Measurements from ENCODE around the gene DNAI2. TPM values are rescaled to one million over a fixed set of nuclear protein-coding genes. Genes with fewer than 3 reads are reported as not detected.

DNAI2 gene
- total RNA-seq, 1 experiment from 2014 or later, result 0.26 TPM

DNA sequence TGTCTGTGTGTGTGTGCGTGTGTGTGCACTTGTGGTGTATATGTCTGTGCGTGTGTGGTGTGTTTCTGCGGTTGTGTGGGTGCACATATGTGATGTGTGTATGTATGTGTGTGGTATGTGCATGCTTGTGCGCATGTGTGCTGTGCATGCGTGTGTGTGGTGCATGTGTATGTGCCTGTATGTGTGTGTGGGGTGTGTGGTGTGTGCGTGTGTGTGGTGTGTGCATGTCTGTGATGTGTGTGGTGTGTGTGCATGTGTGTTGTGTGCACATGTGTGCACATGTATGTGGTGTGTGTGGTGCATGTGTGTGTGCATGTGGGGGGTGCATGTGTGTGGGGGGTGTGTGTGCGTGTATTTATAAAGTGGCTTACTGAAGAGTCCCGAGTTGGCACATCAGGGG is 23.0 kb upstream of the DNAI2 start:
- POLR2A ChIA-PET, result no interaction called here
- Mint-ChIP-seq H3K4me3 (no peak overlapping the region), H3K4me1 (peaks cover 4% of the 10 kb centered on the region), H3K27me3 (ENCODE audit: low read depth) (peaks cover 7% of the 10 kb centered on the region), H3K36me3 (peaks cover 7% of the 10 kb centered on the region), H3K9me3 (peaks cover 7% of the 10 kb centered on the region), H3K27ac (no peak overlapping the region)
- CTCF ChIA-PET, result interaction anchor here (2.0 to 2.1 kb wide), 2 partner anchors 9 to 51 kb away, joined by 6 to 7 read pairs; no protein-coding TSS in a partner anchor
- TF ChIP-seq, protein P1, sequence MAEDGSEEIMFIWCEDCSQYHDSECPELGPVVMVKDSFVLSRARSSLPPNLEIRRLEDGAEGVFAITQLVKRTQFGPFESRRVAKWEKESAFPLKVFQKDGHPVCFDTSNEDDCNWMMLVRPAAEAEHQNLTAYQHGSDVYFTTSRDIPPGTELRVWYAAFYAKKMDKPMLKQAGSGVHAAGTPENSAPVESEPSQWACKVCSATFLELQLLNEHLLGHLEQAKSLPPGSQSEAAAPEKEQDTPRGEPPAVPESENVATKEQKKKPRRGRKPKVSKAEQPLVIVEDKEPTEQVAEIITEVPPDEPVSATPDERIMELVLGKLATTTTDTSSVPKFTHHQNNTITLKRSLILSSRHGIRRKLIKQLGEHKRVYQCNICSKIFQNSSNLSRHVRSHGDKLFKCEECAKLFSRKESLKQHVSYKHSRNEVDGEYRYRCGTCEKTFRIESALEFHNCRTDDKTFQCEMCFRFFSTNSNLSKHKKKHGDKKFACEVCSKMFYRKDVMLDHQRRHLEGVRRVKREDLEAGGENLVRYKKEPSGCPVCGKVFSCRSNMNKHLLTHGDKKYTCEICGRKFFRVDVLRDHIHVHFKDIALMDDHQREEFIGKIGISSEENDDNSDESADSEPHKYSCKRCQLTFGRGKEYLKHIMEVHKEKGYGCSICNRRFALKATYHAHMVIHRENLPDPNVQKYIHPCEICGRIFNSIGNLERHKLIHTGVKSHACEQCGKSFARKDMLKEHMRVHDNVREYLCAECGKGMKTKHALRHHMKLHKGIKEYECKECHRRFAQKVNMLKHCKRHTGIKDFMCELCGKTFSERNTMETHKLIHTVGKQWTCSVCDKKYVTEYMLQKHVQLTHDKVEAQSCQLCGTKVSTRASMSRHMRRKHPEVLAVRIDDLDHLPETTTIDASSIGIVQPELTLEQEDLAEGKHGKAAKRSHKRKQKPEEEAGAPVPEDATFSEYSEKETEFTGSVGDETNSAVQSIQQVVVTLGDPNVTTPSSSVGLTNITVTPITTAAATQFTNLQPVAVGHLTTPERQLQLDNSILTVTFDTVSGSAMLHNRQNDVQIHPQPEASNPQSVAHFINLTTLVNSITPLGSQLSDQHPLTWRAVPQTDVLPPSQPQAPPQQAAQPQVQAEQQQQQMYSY (CRISPR knock-in tag; IDR thresholded peaks at IDR 0.05), result no peak
- no peak for TF ChIP-seq ZNF232 (CRISPR knock-in tag; IDR thresholded peaks at IDR 0.05)
- TF ChIP-seq RELA (CRISPR knock-in tag; IDR thresholded peaks at IDR 0.05; ENCODE audit: borderline replicate concordance), result no peak
- no peak for TF ChIP-seq TEAD1 (CRISPR knock-in tag; IDR thresholded peaks at IDR 0.05)
- TF ChIP-seq CBFB (CRISPR knock-in tag; IDR thresholded peaks at IDR 0.05; ENCODE audit: low read depth), result no peak
- TF ChIP-seq, protein P2, sequence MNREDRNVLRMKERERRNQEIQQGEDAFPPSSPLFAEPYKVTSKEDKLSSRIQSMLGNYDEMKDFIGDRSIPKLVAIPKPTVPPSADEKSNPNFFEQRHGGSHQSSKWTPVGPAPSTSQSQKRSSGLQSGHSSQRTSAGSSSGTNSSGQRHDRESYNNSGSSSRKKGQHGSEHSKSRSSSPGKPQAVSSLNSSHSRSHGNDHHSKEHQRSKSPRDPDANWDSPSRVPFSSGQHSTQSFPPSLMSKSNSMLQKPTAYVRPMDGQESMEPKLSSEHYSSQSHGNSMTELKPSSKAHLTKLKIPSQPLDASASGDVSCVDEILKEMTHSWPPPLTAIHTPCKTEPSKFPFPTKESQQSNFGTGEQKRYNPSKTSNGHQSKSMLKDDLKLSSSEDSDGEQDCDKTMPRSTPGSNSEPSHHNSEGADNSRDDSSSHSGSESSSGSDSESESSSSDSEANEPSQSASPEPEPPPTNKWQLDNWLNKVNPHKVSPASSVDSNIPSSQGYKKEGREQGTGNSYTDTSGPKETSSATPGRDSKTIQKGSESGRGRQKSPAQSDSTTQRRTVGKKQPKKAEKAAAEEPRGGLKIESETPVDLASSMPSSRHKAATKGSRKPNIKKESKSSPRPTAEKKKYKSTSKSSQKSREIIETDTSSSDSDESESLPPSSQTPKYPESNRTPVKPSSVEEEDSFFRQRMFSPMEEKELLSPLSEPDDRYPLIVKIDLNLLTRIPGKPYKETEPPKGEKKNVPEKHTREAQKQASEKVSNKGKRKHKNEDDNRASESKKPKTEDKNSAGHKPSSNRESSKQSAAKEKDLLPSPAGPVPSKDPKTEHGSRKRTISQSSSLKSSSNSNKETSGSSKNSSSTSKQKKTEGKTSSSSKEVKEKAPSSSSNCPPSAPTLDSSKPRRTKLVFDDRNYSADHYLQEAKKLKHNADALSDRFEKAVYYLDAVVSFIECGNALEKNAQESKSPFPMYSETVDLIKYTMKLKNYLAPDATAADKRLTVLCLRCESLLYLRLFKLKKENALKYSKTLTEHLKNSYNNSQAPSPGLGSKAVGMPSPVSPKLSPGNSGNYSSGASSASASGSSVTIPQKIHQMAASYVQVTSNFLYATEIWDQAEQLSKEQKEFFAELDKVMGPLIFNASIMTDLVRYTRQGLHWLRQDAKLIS (CRISPR knock-in tag; IDR thresholded peaks at IDR 0.05; ENCODE audit: borderline replicate concordance), result no peak
- no peak for TF ChIP-seq JAZF1 (CRISPR knock-in tag; IDR thresholded peaks at IDR 0.05)
- no peak for TF ChIP-seq CREM (CRISPR knock-in tag; IDR thresholded peaks at IDR 0.05)
- no peak for TF ChIP-seq NR2C2 (CRISPR knock-in tag; IDR thresholded peaks at IDR 0.05)
- no peak for TF ChIP-seq ESRRA (CRISPR knock-in tag; IDR thresholded peaks at IDR 0.05; ENCODE audit: borderline replicate concordance)
- TF ChIP-seq ELF4 (CRISPR knock-in tag; IDR thresholded peaks at IDR 0.05; ENCODE audit: low read depth), result no peak
- TF ChIP-seq, protein P3, sequence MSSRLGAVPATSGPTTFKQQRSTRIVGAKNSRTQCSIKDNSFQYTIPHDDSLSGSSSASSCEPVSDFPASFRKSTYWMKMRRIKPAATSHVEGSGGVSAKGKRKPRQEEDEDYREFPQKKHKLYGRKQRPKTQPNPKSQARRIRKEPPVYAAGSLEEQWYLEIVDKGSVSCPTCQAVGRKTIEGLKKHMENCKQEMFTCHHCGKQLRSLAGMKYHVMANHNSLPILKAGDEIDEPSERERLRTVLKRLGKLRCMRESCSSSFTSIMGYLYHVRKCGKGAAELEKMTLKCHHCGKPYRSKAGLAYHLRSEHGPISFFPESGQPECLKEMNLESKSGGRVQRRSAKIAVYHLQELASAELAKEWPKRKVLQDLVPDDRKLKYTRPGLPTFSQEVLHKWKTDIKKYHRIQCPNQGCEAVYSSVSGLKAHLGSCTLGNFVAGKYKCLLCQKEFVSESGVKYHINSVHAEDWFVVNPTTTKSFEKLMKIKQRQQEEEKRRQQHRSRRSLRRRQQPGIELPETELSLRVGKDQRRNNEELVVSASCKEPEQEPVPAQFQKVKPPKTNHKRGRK (CRISPR knock-in tag; IDR thresholded peaks at IDR 0.05; ENCODE audit: borderline replicate concordance), result no peak
- TF ChIP-seq, protein P4, sequence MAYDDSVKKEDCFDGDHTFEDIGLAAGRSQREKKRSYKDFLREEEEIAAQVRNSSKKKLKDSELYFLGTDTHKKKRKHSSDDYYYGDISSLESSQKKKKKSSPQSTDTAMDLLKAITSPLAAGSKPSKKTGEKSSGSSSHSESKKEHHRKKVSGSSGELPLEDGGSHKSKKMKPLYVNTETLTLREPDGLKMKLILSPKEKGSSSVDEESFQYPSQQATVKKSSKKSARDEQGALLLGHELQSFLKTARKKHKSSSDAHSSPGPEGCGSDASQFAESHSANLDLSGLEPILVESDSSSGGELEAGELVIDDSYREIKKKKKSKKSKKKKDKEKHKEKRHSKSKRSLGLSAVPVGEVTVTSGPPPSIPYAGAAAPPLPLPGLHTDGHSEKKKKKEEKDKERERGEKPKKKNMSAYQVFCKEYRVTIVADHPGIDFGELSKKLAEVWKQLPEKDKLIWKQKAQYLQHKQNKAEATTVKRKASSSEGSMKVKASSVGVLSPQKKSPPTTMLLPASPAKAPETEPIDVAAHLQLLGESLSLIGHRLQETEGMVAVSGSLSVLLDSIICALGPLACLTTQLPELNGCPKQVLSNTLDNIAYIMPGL (CRISPR knock-in tag; IDR thresholded peaks at IDR 0.05), result no peak
- no peak for TF ChIP-seq JUN (CRISPR knock-in tag; IDR thresholded peaks at IDR 0.05)
- no peak for TF ChIP-seq IRF2 (CRISPR knock-in tag; IDR thresholded peaks at IDR 0.05; ENCODE audit: borderline replicate concordance, low read depth)
- TF ChIP-seq, protein P5, sequence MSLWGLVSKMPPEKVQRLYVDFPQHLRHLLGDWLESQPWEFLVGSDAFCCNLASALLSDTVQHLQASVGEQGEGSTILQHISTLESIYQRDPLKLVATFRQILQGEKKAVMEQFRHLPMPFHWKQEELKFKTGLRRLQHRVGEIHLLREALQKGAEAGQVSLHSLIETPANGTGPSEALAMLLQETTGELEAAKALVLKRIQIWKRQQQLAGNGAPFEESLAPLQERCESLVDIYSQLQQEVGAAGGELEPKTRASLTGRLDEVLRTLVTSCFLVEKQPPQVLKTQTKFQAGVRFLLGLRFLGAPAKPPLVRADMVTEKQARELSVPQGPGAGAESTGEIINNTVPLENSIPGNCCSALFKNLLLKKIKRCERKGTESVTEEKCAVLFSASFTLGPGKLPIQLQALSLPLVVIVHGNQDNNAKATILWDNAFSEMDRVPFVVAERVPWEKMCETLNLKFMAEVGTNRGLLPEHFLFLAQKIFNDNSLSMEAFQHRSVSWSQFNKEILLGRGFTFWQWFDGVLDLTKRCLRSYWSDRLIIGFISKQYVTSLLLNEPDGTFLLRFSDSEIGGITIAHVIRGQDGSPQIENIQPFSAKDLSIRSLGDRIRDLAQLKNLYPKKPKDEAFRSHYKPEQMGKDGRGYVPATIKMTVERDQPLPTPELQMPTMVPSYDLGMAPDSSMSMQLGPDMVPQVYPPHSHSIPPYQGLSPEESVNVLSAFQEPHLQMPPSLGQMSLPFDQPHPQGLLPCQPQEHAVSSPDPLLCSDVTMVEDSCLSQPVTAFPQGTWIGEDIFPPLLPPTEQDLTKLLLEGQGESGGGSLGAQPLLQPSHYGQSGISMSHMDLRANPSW (CRISPR knock-in tag; conservative IDR thresholded peaks at IDR 0.05; ENCODE audit: low read depth), result no peak
- TF ChIP-seq ZNF138 (CRISPR knock-in tag; conservative IDR thresholded peaks at IDR 0.05), result no peak
- ATAC-seq (no peak), DNase-seq (ENCODE audit: low spot score) (no peak)

Measured in WTC11 (cell line).